Endothelial cell of umbilical vein (primary cell): ENCODE data around the gene ATG10. TPM values are rescaled to one million over a fixed set of nuclear protein-coding genes. Genes with fewer than 3 reads are reported as not detected.

Experiments
- BruUV-seq: library from RNA; stranded (reverse); fragments of 400-500 nt; replicated peaks from 2 replicates; lab custom pipeline; 2021; lab: Mats Ljungman, UMichigan
- CTCF ChIA-PET: fragments of 300-600, 350-600 bp; sonication (Branson Sonifier 250); formaldehyde crosslinking; loops from one replicate; lab custom pipeline; 2021; ENCODE audit warnings: antibody characterized with exemption, inconsistent platforms; lab: Charles Lee
- POLR2A ChIA-PET: fragments of 300-600, 350-600 bp; sonication (Branson Sonifier 250); formaldehyde crosslinking; loops from one replicate; lab custom pipeline; 2021; ENCODE audit warnings: antibody characterized with exemption, inconsistent platforms; lab: Charles Lee
- DNase-seq: peaks from one replicate; pipeline ENCODE4 v3.0.0-alpha.2; 2011; ENCODE audit warnings: low read depth, low spot score
- FAIRE-seq: peaks from 2 replicates; lab custom pipeline; 2011; peaks lifted over from hg19 to GRCh38; lab: Jason Lieb, UNC
- H2AFZ ChIP-seq: 2 replicates; pipeline ENCODE4 v1.6.0; 2012; ENCODE audit warnings: low read depth, low read length, control low read depth, inconsistent platforms
- H3K27ac ChIP-seq: 2 replicates; pipeline ENCODE4 v1.5.1; 2011; ENCODE audit warnings: low read depth, mild to moderate bottlenecking, control low read depth, low read length, moderate library complexity; ENCODE audit not compliant: insufficient read depth
- H3K27me3 ChIP-seq, 2 experiments: 2 replicates each; pipeline versions ENCODE4 v1.6.0 to v1.6.1; 2011; ENCODE audit warnings: low read length in 2 of 2, mixed read lengths in 1 of 2; ENCODE audit not compliant: control insufficient read depth in 2 of 2, insufficient read depth in 2 of 2
- H3K36me3 ChIP-seq, 2 experiments: 2 replicates in 1 of 2; 3 replicates in 1 of 2; pipeline ENCODE4 v1.5.1; 2011; ENCODE audit warnings: low read length in 2 of 2, mild to moderate bottlenecking in 1 of 2, moderate library complexity in 1 of 2; ENCODE audit not compliant: control insufficient read depth in 2 of 2, insufficient read depth in 2 of 2; ENCODE audit errors: extremely low read depth in 1 of 2
- H3K4me1 ChIP-seq: 3 replicates; pipeline ENCODE4 v1.5.1; 2011; ENCODE audit warnings: mild to moderate bottlenecking, low read length; ENCODE audit not compliant: control insufficient read depth, insufficient read depth; ENCODE audit errors: extremely low read depth
- H3K4me2 ChIP-seq: 2 replicates; pipeline ENCODE4 v1.6.1; 2011; ENCODE audit warnings: low read length, control low read depth, mixed read lengths; ENCODE audit not compliant: insufficient read depth
- H3K4me3 ChIP-seq, 3 experiments: fragments of 200-600 bp in 1 of 3; sonication (generic), shearing (Covaris generic) in 1 of 3; replicated peaks in 1 of 3; 2 replicates each; pipeline ENCODE4 v1.5.1; 2011 to 2016; ENCODE audit warnings: control low read depth in 3 of 3, low read length in 3 of 3, mild to moderate bottlenecking in 2 of 3, inconsistent platforms in 1 of 3, low read depth in 1 of 3, moderate library complexity in 1 of 3; ENCODE audit not compliant: insufficient read depth in 1 of 3
- H3K79me2 ChIP-seq: 2 replicates; pipeline ENCODE4 v1.6.0; 2012; ENCODE audit warnings: low read length, inconsistent platforms; ENCODE audit not compliant: control insufficient read depth, insufficient read depth
- H3K9ac ChIP-seq: replicated peaks from 2 replicates; pipeline ENCODE3; 2011; ENCODE audit warnings: low read length, control low read depth; ENCODE audit not compliant: insufficient read depth; ENCODE audit errors: extremely low read depth
- H3K9me1 ChIP-seq: replicated peaks from 3 replicates; pipeline ENCODE4 v1.6.0; 2011; ENCODE audit warnings: mild to moderate bottlenecking, low read length; ENCODE audit not compliant: control insufficient read depth, insufficient read depth; ENCODE audit errors: extremely low read depth
- H3K9me3 ChIP-seq: replicated peaks from 2 replicates; pipeline ENCODE4 v1.5.1; 2012; ENCODE audit warnings: low read length, inconsistent platforms; ENCODE audit not compliant: control insufficient read depth, insufficient read depth
- H4K20me1 ChIP-seq: replicated peaks from 2 replicates; pipeline ENCODE3; 2011; ENCODE audit warnings: mild to moderate bottlenecking, low read length; ENCODE audit not compliant: control insufficient read depth, insufficient read depth; ENCODE audit errors: extremely low read depth
- CTCF ChIP-seq, 2 donors: IDR thresholded peaks; 1 replicate in 1 of 2; 2 replicates in 1 of 2; pipeline ENCODE4 v1.5.1; 2011; ENCODE audit warnings: low read length in 2 of 2, mild to moderate bottlenecking in 2 of 2, moderate library complexity in 2 of 2, control low read depth in 1 of 2, inconsistent platforms in 1 of 2, low read depth in 1 of 2; ENCODE audit not compliant: insufficient read depth in 1 of 2; ENCODE audit errors: extremely low read depth in 1 of 2
- EZH2 ChIP-seq: IDR thresholded peaks from 2 replicates; pipeline ENCODE4 v1.6.1; 2012; ENCODE audit warnings: borderline replicate concordance, low read depth, mild to moderate bottlenecking, moderate library complexity, low read length, inconsistent platforms; ENCODE audit not compliant: severe bottlenecking
- FOS ChIP-seq: IDR thresholded peaks from 2 replicates; pipeline ENCODE4 v1.6.1; 2011; ENCODE audit warnings: mild to moderate bottlenecking, low read length, moderate library complexity, borderline replicate concordance; ENCODE audit not compliant: insufficient read depth
- GATA2 ChIP-seq: IDR thresholded peaks from 2 replicates; pipeline ENCODE4 v1.7.0; 2011; ENCODE audit warnings: low read depth, mild to moderate bottlenecking, moderate library complexity, mixed read lengths, low read length; ENCODE audit not compliant: insufficient read length, insufficient read depth
- JUN ChIP-seq: IDR thresholded peaks from 2 replicates; pipeline ENCODE4 v1.6.1; 2011; ENCODE audit warnings: borderline replicate concordance, low read depth; ENCODE audit not compliant: insufficient read length, insufficient read depth
- MAX ChIP-seq: IDR thresholded peaks from 2 replicates; pipeline ENCODE4 v1.6.1; 2011; ENCODE audit not compliant: insufficient read depth, insufficient read length
- MYC ChIP-seq: IDR thresholded peaks from one replicate; pipeline ENCODE4 v1.6.1; 2011; ENCODE audit warnings: mild to moderate bottlenecking, low read depth, low read length
- POLR2A ChIP-seq: IDR thresholded peaks from 2 replicates; pipeline ENCODE4 v1.6.1; 2012; ENCODE audit warnings: low read depth, mild to moderate bottlenecking, control low read depth, low read length
- POLR2AphosphoS5 ChIP-seq: IDR thresholded peaks from 2 replicates; pipeline ENCODE4 v1.6.1; 2012; ENCODE audit warnings: low read depth, mild to moderate bottlenecking, control low read depth, low read length, moderate library complexity; ENCODE audit not compliant: insufficient read depth
- dilution Hi-C: fragments of 300-500 bp; cut with MboI; formaldehyde crosslinking; loops from one replicate; pipeline ENCODE4 v1.15.0; 2019; ENCODE audit warnings: low sequenced_read_pairs; ENCODE audit not compliant: extremely low pct_ligation_motif_present
- intact Hi-C: fragments of 100-400 bp; cut with micrococcal nuclease; formaldehyde crosslinking; loops from one replicate; pipeline ENCODE4 v1.10.0; 2022
- polyA plus RNA-seq, 4 experiments: library from polyadenylated mRNA; depleted of rRNA in 3 of 4; stranded (reverse) in 3 of 4; unstranded in 1 of 4; fragments of >200 nt; gene quantifications; 2 replicates each; pipeline versions ENCODE4 v1.2.1 to v1.2.3, GENCODE V29; 2011 to 2012; ENCODE audit warnings: missing spikeins in 1 of 4
- total RNA-seq: library from RNA; stranded (reverse); gene quantifications from 2 replicates; pipeline ENCODE4 v1.2.3, GENCODE V29; 2021

Gene ATG10
- total and polyA plus RNA-seq, 2 donors (not counting 3 experiments of a cell fraction or from before 2014, with no cell fraction given) = 1.6 to 3.9 TPM

GRCh38 chr5:82152978-82153481, 181.2 kb downstream of the ATG10 start:
- Histone ChIP-seq H3K9me3 (no peaks in the 10 kb centered on the region), H3K4me3 (no peak overlapping the region), H3K36me3 (no peaks in the 10 kb centered on the region), H3K9me1 (no peaks in the 10 kb centered on the region), H3K9ac (no peak overlapping the region), H3K79me2 (no peaks in the 10 kb centered on the region), H3K27ac (no peak overlapping the region), H3K27me3 (no peaks in the 10 kb centered on the region), H3K4me1 (no peaks in the 10 kb centered on the region), H2AFZ (no peak overlapping the region), H4K20me1 (no peaks in the 10 kb centered on the region), H3K4me2 (no peak overlapping the region)
- dilution Hi-C loops = no loop called here
- ChIA-PET CTCF (interaction anchor here (0.8 to 1.3 kb wide), 3 partner anchors 11 to 13 kb away, joined by 3 to 5 read pairs (median 4); no protein-coding TSS in a partner anchor), POLR2A (no interaction called here)
- TF ChIP-seq POLR2AphosphoS5 (no peak), MAX (no peak), EZH2 (no peak), CTCF (IDR thresholded peaks at IDR 0.05; ENCODE audit: extremely low read depth in 1 of 2, insufficient read depth in 1 of 2, low read depth in 1 of 2, low read length in 2 of 2) (no peak), JUN (no peak), POLR2A (no peak), GATA2 (no peak), FOS (no peak), MYC (no peak)
- FAIRE-seq (no peak), DNase-seq (no peak)
- intact Hi-C loops = no loop called here
- BruUV-seq = no TSS peak
